SK-N-MC (cell line): ENCODE data around the gene ATG4B.

ENCODE experiments used
- DNase-seq: peaks from one replicate; pipeline ENCODE4 v3.0.0-alpha.2; 2011; ENCODE audit warnings: low read depth, low spot score
- H3K27ac ChIP-seq: fragments of 200-600 bp; sonication (generic); 2 replicates; pipeline ENCODE4 v1.5.1; 2016; ENCODE audit warnings: mixed run types
- H3K36me3 ChIP-seq: fragments of 200-600 bp; sonication (generic); 2 replicates; pipeline ENCODE4 v1.6.1; 2017; ENCODE audit warnings: antibody characterized with exemption, low read length, mixed read lengths; ENCODE audit not compliant: insufficient read depth
- H3K4me3 ChIP-seq: fragments of 200-600 bp; sonication (generic); 2 replicates; pipeline ENCODE4 v1.5.1; 2016
- H3K9ac ChIP-seq: fragments of 200-600 bp; sonication (generic); 2 replicates; pipeline ENCODE4 v1.8.0; 2017; ENCODE audit warnings: mixed run types, mixed read lengths; ENCODE audit not compliant: insufficient read length
- H3K9me3 ChIP-seq: fragments of 200-600 bp; sonication (generic); 2 replicates; pipeline ENCODE4 v1.6.1; 2017; ENCODE audit warnings: low read depth, mild to moderate bottlenecking, antibody characterized with exemption, low read length, moderate library complexity, mixed read lengths
- EZH2 ChIP-seq: fragments of 200-600 bp; sonication (generic); IDR thresholded peaks from one replicate; pipeline ENCODE4 v1.6.1; 2017; ENCODE audit warnings: antibody characterized with exemption
- FOXP2 ChIP-seq: optimal IDR thresholded peaks from 2 replicates; pipeline ENCODE3; 2011; ENCODE audit warnings: mild to moderate bottlenecking, moderate library complexity; ENCODE audit not compliant: insufficient read depth; ENCODE audit errors: extremely low read length, control extremely low read depth
- POLR2AphosphoS5 ChIP-seq: IDR thresholded peaks from 2 replicates; pipeline ENCODE4 v1.6.1; 2012; ENCODE audit warnings: mild to moderate bottlenecking, low read depth, low read length, borderline replicate concordance

ATG4B gene

GRCh38 chr2:241598487-241598886 is 39.0 kb upstream of the ATG4B start:
- Histone ChIP-seq H3K9ac (no peak overlapping the region), H3K36me3 (peaks cover 23% of the 10 kb centered on the region; the same call in 1 of the 2 replicates), H3K27ac (no peak overlapping the region), H3K9me3 (no peaks in the 10 kb centered on the region), H3K4me3 (no peak overlapping the region)
- TF ChIP-seq EZH2 (no peak), POLR2AphosphoS5 (no peak), FOXP2 (no peak)
- no peak for DNase-seq

- TF ChIP-seq EZH2, result no peak
- no peak for TF ChIP-seq POLR2AphosphoS5
- TF ChIP-seq FOXP2, result no peak
- no peak for DNase-seq
- Histone ChIP-seq H3K4me3 (no peak overlapping the region), H3K36me3 (peaks cover 28% of the 10 kb centered on the region; the same call in 1 of the 2 replicates), H3K27ac (no peak overlapping the region), H3K9me3 (no peaks in the 10 kb centered on the region), H3K9ac (no peak overlapping the region)
Observed at GRCh38 chr2:241599615-241600014, 37.9 kb upstream of the ATG4B start.

- no peaks in the 10 kb centered on the region for H3K9me3 ChIP-seq
- no peak overlapping the region for H3K9ac ChIP-seq
- no peak for TF ChIP-seq EZH2
- no peak for TF ChIP-seq POLR2AphosphoS5
- no peak for TF ChIP-seq FOXP2
- H3K4me3 ChIP-seq, result no peak overlapping the region
- no peak for DNase-seq
- H3K36me3 ChIP-seq, result peaks cover 41% of the 10 kb centered on the region; the same call in 1 of the 2 replicates
- H3K27ac ChIP-seq, result no peak overlapping the region
Observed at GRCh38 chr2:241601841-241602240, 35.7 kb upstream of the ATG4B start.

GRCh38 chr2:241602720-241603119 is 34.8 kb upstream of the ATG4B start:
- TF ChIP-seq POLR2AphosphoS5 (no peak), FOXP2 (no peak), EZH2 (no peak)
- DNase-seq, result no peak
- H3K36me3 ChIP-seq, result peaks cover 41% of the 10 kb centered on the region; the same call in 1 of the 2 replicates
- H3K9me3 ChIP-seq, result no peaks in the 10 kb centered on the region
- H3K9ac ChIP-seq, result no peak overlapping the region
- H3K4me3 ChIP-seq, result no peak overlapping the region
- no peak overlapping the region for H3K27ac ChIP-seq

GRCh38 chr2:241603686-241604085 is 33.8 kb upstream of the ATG4B start:
- DNase-seq, result no peak
- Histone ChIP-seq H3K4me3 (no peak overlapping the region), H3K36me3 (peaks cover 36% of the 10 kb centered on the region; the same call in 1 of the 2 replicates), H3K9ac (no peak overlapping the region), H3K9me3 (no peaks in the 10 kb centered on the region), H3K27ac (no peak overlapping the region)
- TF ChIP-seq FOXP2, result no peak
- no peak for TF ChIP-seq POLR2AphosphoS5
- no peak for TF ChIP-seq EZH2

- Histone ChIP-seq H3K36me3 (peaks cover 35% of the 10 kb centered on the region), H3K9me3 (no peaks in the 10 kb centered on the region), H3K9ac (no peak overlapping the region), H3K4me3 (no peak overlapping the region), H3K27ac (no peak overlapping the region)
- TF ChIP-seq POLR2AphosphoS5, result no peak
- TF ChIP-seq FOXP2, result no peak
- no peak for TF ChIP-seq EZH2
- DNase-seq, result no peak
Observed at GRCh38 chr2:241606186-241606585, 31.3 kb upstream of the ATG4B start.

GRCh38 chr2:241607162-241607885 is 30.2 kb upstream of the ATG4B start:
- H3K27ac ChIP-seq, result no peak overlapping the region
- H3K4me3 ChIP-seq, result no peak overlapping the region
- no peak for TF ChIP-seq POLR2AphosphoS5
- TF ChIP-seq FOXP2, result no peak
- no peak for TF ChIP-seq EZH2
- no peaks in the 10 kb centered on the region for H3K9me3 ChIP-seq
- H3K9ac ChIP-seq, result no peak overlapping the region
- no peak for DNase-seq
- peaks cover 28% of the 10 kb centered on the region for H3K36me3 ChIP-seq

- H3K9ac ChIP-seq, result peak overlapping the region; percentile 32
- no peak overlapping the region for H3K4me3 ChIP-seq
- TF ChIP-seq POLR2AphosphoS5 (no peak), FOXP2 (no peak), EZH2 (no peak)
- H3K36me3 ChIP-seq, result peaks cover 20% of the 10 kb centered on the region
- no peak for DNase-seq
- no peaks in the 10 kb centered on the region for H3K9me3 ChIP-seq
- peak overlapping the region; percentile 67 for H3K27ac ChIP-seq
Observed at GRCh38 chr2:241608881-241609280, 28.6 kb upstream of the ATG4B start.

GRCh38 chr2:241609859-241610793 is 27.4 kb upstream of the ATG4B start:
- Histone ChIP-seq H3K9ac (peak overlapping the region; percentile 71), H3K9me3 (no peaks in the 10 kb centered on the region), H3K4me3 (peak overlapping the region; percentile 75), H3K27ac (peak overlapping the region; percentile 85), H3K36me3 (peaks cover 14% of the 10 kb centered on the region)
- TF ChIP-seq FOXP2, result no peak
- TF ChIP-seq EZH2, result no peak
- TF ChIP-seq POLR2AphosphoS5, result peak; percentile 67; the same call in 1 of the 2 replicates
- DNase-seq, result peak; percentile 18
